Vagina (tissue), 2 donors: Measurements from ENCODE around the gene MUCL3. TPM values are rescaled to one million over a fixed set of nuclear protein-coding genes. Genes with fewer than 3 reads are reported as not detected.

ENCODE experiments used
- DNase-seq, 2 donors: peaks; one replicate each; pipeline ENCODE4 v3.0.0-alpha.2; 2017; ENCODE audit errors: extremely low spot score in 2 of 2
- H3K27ac ChIP-seq: fragments of 200-600 bp; sonication (generic); one replicate; pipeline ENCODE4 v1.5.1; 2019
- H3K27me3 ChIP-seq: fragments of 200-600 bp; sonication (generic); one replicate; pipeline ENCODE4 v1.5.1; 2019
- H3K36me3 ChIP-seq, 2 donors: fragments of 200-600 bp; sonication (generic); one replicate each; pipeline ENCODE4 v1.5.1; 2017 to 2019
- H3K4me1 ChIP-seq: fragments of 200-600 bp; sonication (generic); one replicate; pipeline ENCODE4 v1.5.1; 2019
- H3K4me3 ChIP-seq, 2 donors: fragments of 200-600 bp; sonication (generic); 1 replicate in 1 of 2; 2 replicates in 1 of 2; pipeline ENCODE4 v1.5.1; 2016 to 2019
- H3K9me3 ChIP-seq: fragments of 200-600 bp; sonication (generic); one replicate; pipeline ENCODE4 v1.5.1; 2019
- POLR2A ChIP-seq, 2 donors: fragments of 450-650 bp; IDR thresholded peaks; one replicate each; pipeline ENCODE4 v1.6.1; 2017; ENCODE audit warnings: antibody characterized with exemption in 2 of 2, mild to moderate bottlenecking in 2 of 2, moderate library complexity in 2 of 2
- POLR2AphosphoS5 ChIP-seq, 2 donors: sonication (generic); formaldehyde crosslinking; IDR thresholded peaks; one replicate each; pipeline ENCODE4 v1.9.0; 2017; ENCODE audit warnings: antibody characterized with exemption in 2 of 2, mild to moderate bottlenecking in 2 of 2, low read depth in 1 of 2; ENCODE audit not compliant: insufficient read depth in 1 of 2
- intact Hi-C: fragments of 100-400 bp; cut with DNase I; formaldehyde crosslinking; loops from one replicate; pipeline ENCODE4 v1.15.1; 2023
- total RNA-seq: library from RNA; depleted of rRNA; stranded (reverse); fragments of >200 nt; gene quantifications from one replicate; pipeline ENCODE4 v1.2.3, GENCODE V29; 2016
- TF ChIP-seq, protein P1 (sequence below), 3 experiments: fragments of 450-650 bp in 2 of 3; fragments of 200-600 bp in 1 of 3; sonication (generic) in 1 of 3; IDR thresholded peaks; one replicate each; pipeline ENCODE4 v1.5.1; 2017 to 2019; ENCODE audit warnings: antibody characterized with exemption in 3 of 3, mild to moderate bottlenecking in 2 of 3, moderate library complexity in 2 of 3

Gene MUCL3
- total RNA-seq, 1 donor from 2014 or later = 0.49 TPM

- no peaks in the 10 kb centered on the region for H3K4me1 ChIP-seq
- no peak overlapping the region for H3K4me3 ChIP-seq
- H3K9me3 ChIP-seq = no peaks in the 10 kb centered on the region
- no peak overlapping the region for H3K27ac ChIP-seq
- no peaks in the 10 kb centered on the region for H3K36me3 ChIP-seq
- TF ChIP-seq POLR2AphosphoS5 (IDR thresholded peaks at IDR 0.05; ENCODE audit: insufficient read depth in 1 of 2, low read depth in 1 of 2) (no peak), POLR2A (IDR thresholded peaks at IDR 0.05) (no peak)
- TF ChIP-seq, protein P1, sequence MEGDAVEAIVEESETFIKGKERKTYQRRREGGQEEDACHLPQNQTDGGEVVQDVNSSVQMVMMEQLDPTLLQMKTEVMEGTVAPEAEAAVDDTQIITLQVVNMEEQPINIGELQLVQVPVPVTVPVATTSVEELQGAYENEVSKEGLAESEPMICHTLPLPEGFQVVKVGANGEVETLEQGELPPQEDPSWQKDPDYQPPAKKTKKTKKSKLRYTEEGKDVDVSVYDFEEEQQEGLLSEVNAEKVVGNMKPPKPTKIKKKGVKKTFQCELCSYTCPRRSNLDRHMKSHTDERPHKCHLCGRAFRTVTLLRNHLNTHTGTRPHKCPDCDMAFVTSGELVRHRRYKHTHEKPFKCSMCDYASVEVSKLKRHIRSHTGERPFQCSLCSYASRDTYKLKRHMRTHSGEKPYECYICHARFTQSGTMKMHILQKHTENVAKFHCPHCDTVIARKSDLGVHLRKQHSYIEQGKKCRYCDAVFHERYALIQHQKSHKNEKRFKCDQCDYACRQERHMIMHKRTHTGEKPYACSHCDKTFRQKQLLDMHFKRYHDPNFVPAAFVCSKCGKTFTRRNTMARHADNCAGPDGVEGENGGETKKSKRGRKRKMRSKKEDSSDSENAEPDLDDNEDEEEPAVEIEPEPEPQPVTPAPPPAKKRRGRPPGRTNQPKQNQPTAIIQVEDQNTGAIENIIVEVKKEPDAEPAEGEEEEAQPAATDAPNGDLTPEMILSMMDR (IDR thresholded peaks at IDR 0.05) = no peak
- DNase-seq = no peak
- H3K27me3 ChIP-seq = no peaks in the 10 kb centered on the region
- intact Hi-C loops = no loop called here
Measured at GRCh38 chr6:30948811-30949210, 8.0 kb downstream of the MUCL3 start.

DNA sequence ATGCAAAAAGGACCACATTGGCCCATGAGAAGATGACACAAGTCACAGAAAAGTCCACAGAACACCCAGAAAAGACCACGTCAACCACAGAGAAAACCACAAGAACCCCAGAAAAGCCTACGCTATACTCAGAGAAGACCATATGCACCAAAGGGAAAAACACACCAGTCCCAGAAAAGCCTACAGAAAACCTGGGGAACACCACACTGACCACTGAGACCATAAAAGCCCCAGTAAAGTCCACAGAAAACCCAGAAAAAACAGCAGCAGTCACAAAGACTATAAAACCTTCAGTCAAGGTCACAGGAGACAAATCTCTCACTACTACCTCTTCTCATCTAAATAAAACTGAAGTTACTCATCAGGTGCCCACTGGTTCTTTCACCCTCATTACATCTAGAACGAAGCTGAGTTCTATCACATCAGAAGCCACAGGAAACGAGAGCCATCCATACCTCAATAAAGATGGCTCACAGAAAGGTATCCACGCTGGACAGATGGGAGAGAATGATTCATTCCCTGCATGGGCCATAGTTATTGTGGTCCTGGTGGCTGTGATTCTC, 11.2 kb downstream of the MUCL3 start:
- Histone ChIP-seq H3K27ac (no peak overlapping the region), H3K4me3 (no peak overlapping the region), H3K9me3 (no peaks in the 10 kb centered on the region), H3K4me1 (peaks cover 19% of the 10 kb centered on the region), H3K27me3 (no peaks in the 10 kb centered on the region), H3K36me3 (no peaks in the 10 kb centered on the region)
- intact Hi-C loops = no loop called here
- TF ChIP-seq, protein P1 (IDR thresholded peaks at IDR 0.05) = no peak
- TF ChIP-seq POLR2AphosphoS5 (IDR thresholded peaks at IDR 0.05; ENCODE audit: insufficient read depth in 1 of 2, low read depth in 1 of 2) (no peak), POLR2A (IDR thresholded peaks at IDR 0.05) (no peak)
- no peak for DNase-seq

GRCh38 chr6:30954631-30955366, 14.0 kb downstream of the MUCL3 start:
- H3K27me3 ChIP-seq = no peaks in the 10 kb centered on the region
- H3K36me3 ChIP-seq = no peaks in the 10 kb centered on the region
- peak overlapping the region; percentile 49 to 50 for H3K4me3 ChIP-seq
- H3K27ac ChIP-seq = no peak overlapping the region
- TF ChIP-seq, protein P1 (IDR thresholded peaks at IDR 0.05) = no peak
- TF ChIP-seq POLR2AphosphoS5 (IDR thresholded peaks at IDR 0.05; ENCODE audit: insufficient read depth in 1 of 2, low read depth in 1 of 2) = no peak
- no peak for TF ChIP-seq POLR2A (IDR thresholded peaks at IDR 0.05)
- no peaks in the 10 kb centered on the region for H3K9me3 ChIP-seq
- no peak for DNase-seq
- H3K4me1 ChIP-seq = peaks cover 19% of the 10 kb centered on the region
- intact Hi-C loops = no loop called here

GRCh38 chr6:30955367-30956042, 14.7 kb downstream of the MUCL3 start:
- H3K4me1 ChIP-seq = peaks cover 19% of the 10 kb centered on the region
- peak overlapping the region; percentile 63 for H3K27ac ChIP-seq
- intact Hi-C loops = no loop called here
- peak overlapping the region; percentile 49 to 50 for H3K4me3 ChIP-seq
- no peak for DNase-seq
- TF ChIP-seq, protein P1 (IDR thresholded peaks at IDR 0.05) = no peak
- peak; percentile 9 to 52 for TF ChIP-seq POLR2AphosphoS5 (IDR thresholded peaks at IDR 0.05; ENCODE audit: insufficient read depth in 1 of 2, low read depth in 1 of 2)
- no peak for TF ChIP-seq POLR2A (IDR thresholded peaks at IDR 0.05)
- H3K36me3 ChIP-seq = no peaks in the 10 kb centered on the region
- no peaks in the 10 kb centered on the region for H3K27me3 ChIP-seq
- H3K9me3 ChIP-seq = no peaks in the 10 kb centered on the region
